WTC11 (cell line): ENCODE data around the gene CAGE1.

Experiments
- CTCF ChIP-seq: fragments of 200-600 bp; IDR thresholded peaks from 2 replicates; pipeline ENCODE4 v1.8.0; 2022; ENCODE audit warnings: antibody characterized with exemption
- GTF2I ChIP-seq: fragments of 250-450 bp; sonication (Bioruptor Pico); conservative IDR thresholded peaks from 2 replicates; pipeline ENCODE4 v1.4.0; 2021; ENCODE audit warnings: mild to moderate bottlenecking
- SP1 ChIP-seq: sonication (generic); formaldehyde crosslinking; conservative IDR thresholded peaks from 2 replicates; pipeline ENCODE4 v1.8.1; 2022; ENCODE audit warnings: missing genetic modification reagents
- USF2 ChIP-seq: sonication (generic); formaldehyde crosslinking; IDR thresholded peaks from 2 replicates; pipeline ENCODE4 v1.8.1; 2023; ENCODE audit warnings: mild to moderate bottlenecking, missing genetic modification reagents, moderate library complexity
- ZBTB43 ChIP-seq: sonication (generic); formaldehyde crosslinking; IDR thresholded peaks from 2 replicates; pipeline ENCODE4 v1.8.1; 2023; ENCODE audit warnings: mild to moderate bottlenecking, missing genetic modification reagents
- ZNF138 ChIP-seq: sonication (generic); formaldehyde crosslinking; conservative IDR thresholded peaks from 2 replicates; pipeline ENCODE4 v1.8.1; 2022; ENCODE audit warnings: mild to moderate bottlenecking, moderate library complexity, missing genetic modification reagents

- TF ChIP-seq ZNF138 (CRISPR knock-in tag) (no peak), CTCF (no peak), ZBTB43 (CRISPR knock-in tag) (no peak), USF2 (CRISPR knock-in tag) (no peak), GTF2I (CRISPR knock-in tag) (no peak), SP1 (CRISPR knock-in tag) (no peak)
Measured at GRCh38 chr6:7325750-7326149, 63.8 kb downstream of the CAGE1 start.
